IMR-90 (cell line): ENCODE data around the gene KCNJ3. TPM values are rescaled to one million over a fixed set of nuclear protein-coding genes. Genes with fewer than 3 reads are reported as not detected.

ENCODE experiments used
- ATAC-seq: fragments of 200-7000 bp; cut with Tn5 transposase; 2 replicates; pipeline ENCODE4 v1.9.1; 2020; ENCODE audit warnings: low read depth, mild to moderate bottlenecking, moderate library complexity
- BruUV-seq: library from RNA; stranded (reverse); fragments of 400-500 nt; replicated peaks from 2 replicates; lab custom pipeline; 2021; lab: Mats Ljungman, UMichigan
- CTCF ChIA-PET: fragments of 300-600 bp; formaldehyde crosslinking; extraction: SDS; loops from one replicate; lab custom pipeline; 2021; ENCODE audit warnings: antibody characterized with exemption; lab: Yijun Ruan, JAX
- POLR2A ChIA-PET: fragments of 300-600 bp; sonication (Branson Sonifier 250); formaldehyde crosslinking; loops from one replicate; lab custom pipeline; 2022; ENCODE audit warnings: antibody characterized with exemption; ENCODE audit not compliant: unreplicated experiment; lab: Charles Lee
- DNase-seq: peaks from one replicate; pipeline ENCODE4 v3.0.0; 2013
- H2AFZ ChIP-seq: replicated peaks from 2 replicates; pipeline ENCODE3; 2013; ENCODE audit warnings: low read length, mild to moderate bottlenecking; ENCODE audit not compliant: poor library complexity
- H2AK5ac ChIP-seq: 2 replicates; pipeline ENCODE4 v1.6.1; 2013; ENCODE audit warnings: low read depth, low read length, inconsistent platforms
- H2AK9ac ChIP-seq: replicated peaks from 2 replicates; pipeline ENCODE3; 2013; ENCODE audit warnings: mild to moderate bottlenecking, low read depth, low read length, moderate library complexity; ENCODE audit not compliant: poor library complexity
- H2BK120ac ChIP-seq: 2 replicates; pipeline ENCODE4 v1.6.1; 2013; ENCODE audit warnings: low read depth, low read length, inconsistent platforms
- H2BK15ac ChIP-seq: 3 replicates; pipeline ENCODE4 v1.6.1; 2013; ENCODE audit warnings: low read depth, low read length, inconsistent platforms
- H2BK20ac ChIP-seq: 2 replicates; pipeline ENCODE4 v1.6.1; 2013; ENCODE audit warnings: low read depth, mild to moderate bottlenecking, inconsistent platforms, low read length, moderate library complexity
- H2BK5ac ChIP-seq: 2 replicates; pipeline ENCODE4 v1.6.1; 2013; ENCODE audit warnings: mild to moderate bottlenecking, low read depth, low read length, inconsistent platforms; ENCODE audit not compliant: poor library complexity, severe bottlenecking
- H3K14ac ChIP-seq: replicated peaks from 2 replicates; pipeline ENCODE4 v1.6.1; 2013; ENCODE audit warnings: low read depth, low read length, inconsistent platforms
- H3K18ac ChIP-seq: 2 replicates; pipeline ENCODE4 v1.6.1; 2013; ENCODE audit warnings: low read depth, low read length, control low read depth
- H3K23ac ChIP-seq: 2 replicates; pipeline ENCODE4 v1.6.1; 2013; ENCODE audit warnings: low read depth, low read length, inconsistent platforms
- H3K27ac ChIP-seq: 2 replicates; pipeline ENCODE4 v1.5.1; 2013; ENCODE audit warnings: mild to moderate bottlenecking, control low read depth, low read length; ENCODE audit not compliant: insufficient read depth
- H3K27me3 ChIP-seq: 2 replicates; pipeline ENCODE4 v1.6.1; 2013; ENCODE audit warnings: low read length; ENCODE audit not compliant: control insufficient read depth, insufficient read depth
- H3K36me3 ChIP-seq: 2 replicates; pipeline ENCODE4 v1.6.1; 2013; ENCODE audit warnings: low read length, mixed read lengths; ENCODE audit not compliant: control insufficient read depth, insufficient read depth
- H3K4ac ChIP-seq: 2 replicates; pipeline ENCODE4 v1.6.1; 2013; ENCODE audit warnings: low read depth, low read length, inconsistent platforms
- H3K4me1 ChIP-seq: 2 replicates; pipeline ENCODE4 v1.6.1; 2013; ENCODE audit warnings: low read length, mixed read lengths; ENCODE audit not compliant: control insufficient read depth, insufficient read depth
- H3K4me2 ChIP-seq: 2 replicates; pipeline ENCODE4 v1.6.1; 2013; ENCODE audit warnings: low read depth, mild to moderate bottlenecking, control low read depth, low read length, moderate library complexity
- H3K4me3 ChIP-seq: 2 replicates; pipeline ENCODE4 v1.5.1; 2013; ENCODE audit warnings: low read depth, mild to moderate bottlenecking, control low read depth, low read length, moderate library complexity; ENCODE audit not compliant: insufficient read depth
- H3K56ac ChIP-seq: 2 replicates; pipeline ENCODE4 v1.6.1; 2013; ENCODE audit warnings: low read length, inconsistent platforms; ENCODE audit not compliant: insufficient read depth; ENCODE audit errors: extremely low read depth
- H3K79me1 ChIP-seq, 2 experiments: 2 replicates each; pipeline ENCODE4 v1.6.1; 2013; ENCODE audit warnings: low read length in 2 of 2, inconsistent platforms in 1 of 2, low read depth in 1 of 2
- H3K9ac ChIP-seq: 2 replicates; pipeline ENCODE4 v1.6.1; 2013; ENCODE audit warnings: low read depth, low read length, control low read depth
- H3K9me1 ChIP-seq: 2 replicates; pipeline ENCODE4 v1.6.1; 2013; ENCODE audit warnings: low read length, inconsistent platforms; ENCODE audit not compliant: insufficient read depth
- H3K9me3 ChIP-seq: 2 replicates; pipeline ENCODE4 v1.6.1; 2013; ENCODE audit warnings: low read length; ENCODE audit not compliant: control insufficient read depth, insufficient read depth
- H4K20me1 ChIP-seq: 2 replicates; pipeline ENCODE4 v1.6.1; 2013; ENCODE audit warnings: low read length, inconsistent platforms; ENCODE audit not compliant: insufficient read depth
- H4K5ac ChIP-seq: 2 replicates; pipeline ENCODE4 v1.6.1; 2013; ENCODE audit warnings: mild to moderate bottlenecking, low read depth, low read length, control low read depth
- H4K8ac ChIP-seq, 2 experiments: 2 replicates each; pipeline ENCODE4 v1.6.1; 2013; ENCODE audit warnings: low read depth in 2 of 2, low read length in 2 of 2, control low read depth in 1 of 2, inconsistent platforms in 1 of 2
- H4K91ac ChIP-seq: 2 replicates; pipeline ENCODE4 v1.6.1; 2013; ENCODE audit warnings: low read depth, low read length, inconsistent platforms; ENCODE audit not compliant: insufficient read depth
- BHLHE40 ChIP-seq: fragments of 150-350 bp; IDR thresholded peaks from 2 replicates; pipeline ENCODE4 v1.6.1; 2016; ENCODE audit warnings: mild to moderate bottlenecking, low read depth, low read length
- CEBPB ChIP-seq: IDR thresholded peaks from 2 replicates; pipeline ENCODE4 v1.6.1; 2012; ENCODE audit warnings: low read depth, low read length, improper control_type of control experiment
- CTCF ChIP-seq: conservative IDR thresholded peaks from 2 replicates; pipeline ENCODE4 v1.5.1; 2012; ENCODE audit warnings: mild to moderate bottlenecking, low read depth, low read length, improper control_type of control experiment
- ELK1 ChIP-seq: fragments of 150-350 bp; IDR thresholded peaks from 2 replicates; pipeline ENCODE4 v1.6.1; 2016; ENCODE audit warnings: low read depth, mild to moderate bottlenecking, low read length, moderate library complexity, borderline replicate concordance
- FOS ChIP-seq: fragments of 150-350 bp; IDR thresholded peaks from 2 replicates; pipeline ENCODE4 v1.6.1; 2016; ENCODE audit warnings: low read depth, low read length
- MAFK ChIP-seq: IDR thresholded peaks from 2 replicates; pipeline ENCODE4 v1.6.1; 2012; ENCODE audit warnings: low read depth, low read length, improper control_type of control experiment
- MAZ ChIP-seq: IDR thresholded peaks from 2 replicates; pipeline ENCODE4 v1.6.1; 2012; ENCODE audit warnings: low read depth, mild to moderate bottlenecking, low read length, improper control_type of control experiment, moderate library complexity, borderline replicate concordance
- MXI1 ChIP-seq: IDR thresholded peaks from 2 replicates; pipeline ENCODE4 v1.6.1; 2012; ENCODE audit warnings: low read depth, mild to moderate bottlenecking, low read length, moderate library complexity, borderline replicate concordance
- NFE2L2 ChIP-seq: fragments of 150-350 bp; IDR thresholded peaks from 2 replicates; pipeline ENCODE4 v1.6.1; 2016; ENCODE audit warnings: low read depth, mild to moderate bottlenecking, low read length
- POLR2A ChIP-seq: IDR thresholded peaks from 2 replicates; pipeline ENCODE4 v1.6.1; 2012; ENCODE audit warnings: mild to moderate bottlenecking, low read depth, low read length
- RAD21 ChIP-seq: IDR thresholded peaks from 2 replicates; pipeline ENCODE4 v1.6.1; 2012; ENCODE audit warnings: low read length, improper control_type of control experiment
- RCOR1 ChIP-seq: IDR thresholded peaks from 2 replicates; pipeline ENCODE4 v1.6.1; 2012; ENCODE audit warnings: mild to moderate bottlenecking, low read length, improper control_type of control experiment; ENCODE audit not compliant: insufficient replicate concordance
- RFX5 ChIP-seq: IDR thresholded peaks from 2 replicates; pipeline ENCODE4 v1.8.0; 2012; ENCODE audit warnings: low read depth, mild to moderate bottlenecking, low read length, moderate library complexity
- SMC3 ChIP-seq: fragments of 150-350 bp; IDR thresholded peaks from 2 replicates; pipeline ENCODE4 v1.6.1; 2016; ENCODE audit warnings: low read depth, mild to moderate bottlenecking, antibody characterized with exemption, low read length, moderate library complexity
- USF2 ChIP-seq: fragments of 150-350 bp; IDR thresholded peaks from 2 replicates; pipeline ENCODE4 v1.6.1; 2017; ENCODE audit warnings: mild to moderate bottlenecking, antibody characterized with exemption, low read length, low read depth
- WGBS, 2 experiments: methylation state at CpG; one replicate each; pipeline versions ENCODE4 v1.1.5 to v1.1.7; 2013; ENCODE audit warnings: missing lambda C conversion rate in 2 of 2; ENCODE audit not compliant: insufficient read length in 1 of 2; ENCODE audit errors: extremely low coverage in 2 of 2; 5-methylcytosine and 5-hydroxymethylcytosine counted together
- dilution Hi-C: fragments of 300-500 bp; cut with HindIII; formaldehyde crosslinking; loops from one replicate; pipeline ENCODE4 v1.14.3; 2018; ENCODE audit warnings: low sequenced_read_pairs; ENCODE audit not compliant: unreplicated experiment
- in situ Hi-C: fragments of 300-500 bp; cut with MboI; formaldehyde crosslinking; loops from 3 replicates; pipeline ENCODE4 v1.14.3; 2019; ENCODE audit warnings: low sequenced_read_pairs, inconsistent platforms, mixed read lengths
- intact Hi-C: fragments of 100-400 bp; cut with micrococcal nuclease; formaldehyde crosslinking; loops from 2 replicates; pipeline ENCODE4 v1.10.0; 2022
- polyA plus RNA-seq, 3 experiments: library from polyadenylated mRNA; depleted of rRNA; stranded (reverse); fragments of >200 nt; gene quantifications; 2 replicates each; pipeline ENCODE4 v1.2.3, GENCODE V29; 2012; ENCODE audit warnings: low replicate concordance in 1 of 3
- total RNA-seq: library from RNA; depleted of rRNA; stranded (reverse); fragments of >200 nt; gene quantifications from 2 replicates; pipeline ENCODE4 v1.2.3, GENCODE V29; 2012

KCNJ3 gene
- total and polyA plus RNA-seq, 2 of the 4 experiments (the other 2 are of a cell fraction) = not detected

GRCh38 chr2:154814856-154815255 lies 116.4 kb downstream of the KCNJ3 start:
- H3K18ac ChIP-seq = no peak overlapping the region
- H3K27ac ChIP-seq = no peak overlapping the region
- WGBS, 2 experiments = no CpG with 5 or more reads among the region's 1 CpG
- H3K9me1 ChIP-seq = no peaks in the 10 kb centered on the region
- H2BK20ac ChIP-seq = no peak overlapping the region
- H2AK9ac ChIP-seq = no peak overlapping the region
- no peak overlapping the region for H3K23ac ChIP-seq
- no peaks in the 10 kb centered on the region for H4K20me1 ChIP-seq
- no peak overlapping the region for H2AFZ ChIP-seq
- H3K36me3 ChIP-seq = no peaks in the 10 kb centered on the region
- no peak overlapping the region for H4K8ac ChIP-seq
- no peaks in the 10 kb centered on the region for H3K4me1 ChIP-seq
- H3K56ac ChIP-seq = no peak overlapping the region
- in situ Hi-C loops (no loop called here), dilution Hi-C loops (no loop called here), intact Hi-C loops (no loop called here)
- H3K4me2 ChIP-seq = no peak overlapping the region
- H3K4me3 ChIP-seq = no peak overlapping the region
- H3K27me3 ChIP-seq = no peaks in the 10 kb centered on the region
- no peak overlapping the region for H2BK120ac ChIP-seq
- no peak overlapping the region for H4K5ac ChIP-seq
- DNase-seq = no peak
- H3K4ac ChIP-seq = no peak overlapping the region
- H3K79me1 ChIP-seq = no peaks in the 10 kb centered on the region
- H3K9me3 ChIP-seq = peaks cover 2% of the 10 kb centered on the region; the same call in 1 of the 2 replicates
- no peak overlapping the region for H3K9ac ChIP-seq
- H2AK5ac ChIP-seq = no peak overlapping the region
- H2BK15ac ChIP-seq = no peak overlapping the region
- TF ChIP-seq ELK1 = no peak
- no peak for TF ChIP-seq RAD21
- no peak for TF ChIP-seq MAFK
- TF ChIP-seq FOS = no peak
- no peak for TF ChIP-seq RCOR1
- no peak for TF ChIP-seq MAZ
- TF ChIP-seq NFE2L2 = no peak
- TF ChIP-seq POLR2A = no peak
- no peak for TF ChIP-seq SMC3
- TF ChIP-seq MXI1 = no peak
- no peak for TF ChIP-seq CEBPB
- TF ChIP-seq RFX5 = no peak
- TF ChIP-seq CTCF = no peak
- TF ChIP-seq BHLHE40 = no peak
- no peak for TF ChIP-seq USF2
- H3K14ac ChIP-seq = no peak overlapping the region
- no peak for ATAC-seq
- POLR2A ChIA-PET = no interaction called here
- H4K91ac ChIP-seq = no peak overlapping the region
- CTCF ChIA-PET = no interaction called here
- H2BK5ac ChIP-seq = no peak overlapping the region
- BruUV-seq = no TSS peak
